Sigmoid colon (tissue), 7 donors: ENCODE results near the gene REPS1. TPM values are rescaled to one million over a fixed set of nuclear protein-coding genes. Genes with fewer than 3 reads are reported as not detected.

Source experiments
- DNase-seq: peaks from one replicate; pipeline ENCODE4 v3.0.0-alpha.2; 2019
- H3K27ac ChIP-seq, 4 donors: fragments of 200-600 bp; sonication (generic); one replicate each; pipeline ENCODE4 v1.5.1; 2016 to 2019; ENCODE audit warnings: mild to moderate bottlenecking in 1 of 4
- H3K27me3 ChIP-seq, 3 donors: fragments of 200-600 bp; sonication (generic); one replicate each; pipeline ENCODE4 v1.5.1; 2019; ENCODE audit warnings: mild to moderate bottlenecking in 1 of 3
- H3K36me3 ChIP-seq, 4 donors: fragments of 200-600 bp; sonication (generic); one replicate each; pipeline ENCODE4 v1.5.1; 2016 to 2019
- H3K4me1 ChIP-seq, 4 donors: fragments of 200-600 bp; sonication (generic); one replicate each; pipeline ENCODE4 v1.5.1; 2017 to 2019
- H3K4me3 ChIP-seq, 4 donors: fragments of 200-600 bp; sonication (generic); one replicate each; pipeline ENCODE4 v1.5.1; 2017 to 2019; ENCODE audit warnings: mild to moderate bottlenecking in 2 of 4, moderate library complexity in 1 of 4
- H3K9me3 ChIP-seq, 4 donors: fragments of 200-600 bp in 3 of 4; sonication (generic) in 3 of 4; one replicate each; pipeline versions ENCODE4 v1.5.1 to v1.6.1; 2013 to 2019
- CTCF ChIP-seq, 4 experiments: fragments of 450-650 bp in 3 of 4; fragments of 200-600 bp in 1 of 4; IDR thresholded peaks; one replicate each; pipeline ENCODE4 v1.5.1; 2016 to 2019; ENCODE audit warnings: antibody characterized with exemption in 4 of 4, mild to moderate bottlenecking in 3 of 4, moderate library complexity in 2 of 4
- EP300 ChIP-seq, 4 donors: sonication (generic); formaldehyde crosslinking; IDR thresholded peaks; one replicate each; pipeline ENCODE4 v1.6.1; 2017; ENCODE audit warnings: antibody characterized with exemption in 4 of 4
- POLR2A ChIP-seq, 2 donors: fragments of 450-650 bp; IDR thresholded peaks; one replicate each; pipeline ENCODE4 v1.6.1; 2016; ENCODE audit warnings: antibody characterized with exemption in 2 of 2, mild to moderate bottlenecking in 2 of 2, moderate library complexity in 2 of 2
- POLR2AphosphoS5 ChIP-seq, 4 donors: sonication (generic); formaldehyde crosslinking; IDR thresholded peaks; one replicate each; pipeline ENCODE4 v1.6.1; 2017; ENCODE audit warnings: antibody characterized with exemption in 4 of 4
- WGBS, 2 donors: extraction: QIAGEN DNeasy Blood & Tissue Kit; methylation state at CpG; one replicate each; pipeline ENCODE4 v1.1.7; 2013; 5-methylcytosine and 5-hydroxymethylcytosine counted together
- intact Hi-C: fragments of 100-400 bp; cut with DNase I; formaldehyde crosslinking; loops from one replicate; pipeline ENCODE4 v1.15.1; 2023
- polyA plus RNA-seq, 3 donors: library from polyadenylated mRNA; stranded (reverse); fragments of 200-250 nt; gene quantifications; one replicate each; pipeline ENCODE4 v1.2.3, GENCODE V29; 2013
- total RNA-seq, 4 donors: library from RNA; depleted of rRNA; stranded (reverse); fragments of >200 nt; gene quantifications; one replicate each; pipeline ENCODE4 v1.1.0, GENCODE V29; 2016
- donor health status: healthy with polysubstance abuse.
- donor health status: Bipolar disorder and iron deficiency.
- donor health status: healthy.

REPS1 gene
- total and polyA plus RNA-seq, 7 donors, result 12.6 to 53.7 (median 26.3) TPM

- intact Hi-C loops, result no loop called here
- DNase-seq, result no peak
- H3K36me3 ChIP-seq, result no peaks in the 10 kb centered on the region
- 4 to 10% methylated on average over 2 of the region's 2 CpGs for WGBS, 2 donors
- no peak overlapping the region for H3K4me3 ChIP-seq
- TF ChIP-seq POLR2A (IDR thresholded peaks at IDR 0.05) (no peak), CTCF (IDR thresholded peaks at IDR 0.05) (no peak), POLR2AphosphoS5 (IDR thresholded peaks at IDR 0.05) (no peak), EP300 (IDR thresholded peaks at IDR 0.05) (no peak)
- H3K27me3 ChIP-seq, result no peaks in the 10 kb centered on the region
- peak overlapping the region in 2 of 4 donors; percentile 2 to 32 for H3K27ac ChIP-seq
- no peaks in the 10 kb centered on the region for H3K9me3 ChIP-seq
- H3K4me1 ChIP-seq, result peaks cover 0 to 19% (median 10%) of the 10 kb centered on the region in 4 donors
These were observed 30.6 kb downstream of the REPS1 start for GRCh38 chr6:138957484-138957883.

GRCh38 chr6:138956244-138956924 lies 31.7 kb downstream of the REPS1 start:
- Histone ChIP-seq H3K9me3 (no peaks in the 10 kb centered on the region), H3K4me3 (no peak overlapping the region), H3K4me1 (peaks cover 0 to 19% (median 10%) of the 10 kb centered on the region in 4 donors), H3K27me3 (no peaks in the 10 kb centered on the region), H3K36me3 (no peaks in the 10 kb centered on the region), H3K27ac (no peak overlapping the region)
- whole genome bisulfite sequencing, 2 donors, result 41 to 81% methylated on average over 3 of the region's 3 CpGs
- no peak for DNase-seq
- intact Hi-C loops, result no loop called here
- TF ChIP-seq POLR2AphosphoS5 (IDR thresholded peaks at IDR 0.05) (no peak), EP300 (IDR thresholded peaks at IDR 0.05) (no peak), POLR2A (IDR thresholded peaks at IDR 0.05) (no peak), CTCF (IDR thresholded peaks at IDR 0.05) (no peak)

GRCh38 chr6:138955262-138955661 lies 32.8 kb downstream of the REPS1 start:
- Histone ChIP-seq H3K9me3 (no peaks in the 10 kb centered on the region), H3K27ac (no peak overlapping the region), H3K27me3 (no peaks in the 10 kb centered on the region), H3K36me3 (no peaks in the 10 kb centered on the region), H3K4me1 (peaks cover 0 to 19% (median 10%) of the 10 kb centered on the region in 4 donors), H3K4me3 (no peak overlapping the region)
- TF ChIP-seq CTCF (IDR thresholded peaks at IDR 0.05), result no peak
- TF ChIP-seq POLR2A (IDR thresholded peaks at IDR 0.05), result no peak
- no peak for TF ChIP-seq POLR2AphosphoS5 (IDR thresholded peaks at IDR 0.05)
- TF ChIP-seq EP300 (IDR thresholded peaks at IDR 0.05), result no peak
- intact Hi-C loops, result no loop called here
- no peak for DNase-seq

GRCh38 chr6:138953451-138953850 lies 34.6 kb downstream of the REPS1 start:
- intact Hi-C loops, result no loop called here
- Histone ChIP-seq H3K4me3 (no peak overlapping the region), H3K4me1 (peaks cover 0 to 23% (median 16%) of the 10 kb centered on the region in 4 donors), H3K9me3 (no peaks in the 10 kb centered on the region), H3K36me3 (no peaks in the 10 kb centered on the region), H3K27ac (no peak overlapping the region), H3K27me3 (no peaks in the 10 kb centered on the region)
- no peak for DNase-seq
- TF ChIP-seq POLR2A (IDR thresholded peaks at IDR 0.05) (no peak), POLR2AphosphoS5 (IDR thresholded peaks at IDR 0.05) (no peak), CTCF (IDR thresholded peaks at IDR 0.05) (no peak), EP300 (IDR thresholded peaks at IDR 0.05) (no peak)
- WGBS, 2 donors, result 29 to 45% methylated on average over 1 of the region's 1 CpG
